22Rv1 (cell line): Measurements from ENCODE around the gene GIPR.
A peak's percentile ranks its signal among the peaks of the same experiment; 100 is the strongest.

Experiments
- H3K27ac ChIP-seq: fragments of 450-650 bp; 2 replicates; pipeline ENCODE4 v1.5.1; 2017
- ZFX ChIP-seq: fragments of 450-650 bp; IDR thresholded peaks from 2 replicates; pipeline ENCODE4 v1.6.1; 2017; ENCODE audit warnings: antibody characterized with exemption, borderline replicate concordance
- TF ChIP-seq, protein P1 (sequence below): fragments of 450-650 bp; IDR thresholded peaks from 2 replicates; pipeline ENCODE4 v1.5.1; 2017; ENCODE audit warnings: mild to moderate bottlenecking

GIPR gene

GRCh38 chr19:45668342-45668871 lies 386 bp downstream of the GIPR start:
- no peak for TF ChIP-seq ZFX
- TF ChIP-seq, protein P1, sequence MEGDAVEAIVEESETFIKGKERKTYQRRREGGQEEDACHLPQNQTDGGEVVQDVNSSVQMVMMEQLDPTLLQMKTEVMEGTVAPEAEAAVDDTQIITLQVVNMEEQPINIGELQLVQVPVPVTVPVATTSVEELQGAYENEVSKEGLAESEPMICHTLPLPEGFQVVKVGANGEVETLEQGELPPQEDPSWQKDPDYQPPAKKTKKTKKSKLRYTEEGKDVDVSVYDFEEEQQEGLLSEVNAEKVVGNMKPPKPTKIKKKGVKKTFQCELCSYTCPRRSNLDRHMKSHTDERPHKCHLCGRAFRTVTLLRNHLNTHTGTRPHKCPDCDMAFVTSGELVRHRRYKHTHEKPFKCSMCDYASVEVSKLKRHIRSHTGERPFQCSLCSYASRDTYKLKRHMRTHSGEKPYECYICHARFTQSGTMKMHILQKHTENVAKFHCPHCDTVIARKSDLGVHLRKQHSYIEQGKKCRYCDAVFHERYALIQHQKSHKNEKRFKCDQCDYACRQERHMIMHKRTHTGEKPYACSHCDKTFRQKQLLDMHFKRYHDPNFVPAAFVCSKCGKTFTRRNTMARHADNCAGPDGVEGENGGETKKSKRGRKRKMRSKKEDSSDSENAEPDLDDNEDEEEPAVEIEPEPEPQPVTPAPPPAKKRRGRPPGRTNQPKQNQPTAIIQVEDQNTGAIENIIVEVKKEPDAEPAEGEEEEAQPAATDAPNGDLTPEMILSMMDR: no peak
- peak overlapping the region; percentile 27 for H3K27ac ChIP-seq

GRCh38 chr19:45670670-45671453 lies 2.8 kb downstream of the GIPR start:
- no peak for TF ChIP-seq ZFX
- TF ChIP-seq, protein P1: no peak
- H3K27ac ChIP-seq: peak overlapping the region; percentile 51

GRCh38 chr19:45674946-45675345 lies 6.9 kb downstream of the GIPR start:
- no peak for TF ChIP-seq ZFX
- TF ChIP-seq, protein P1: no peak
- H3K27ac ChIP-seq: no peak overlapping the region

DNA sequence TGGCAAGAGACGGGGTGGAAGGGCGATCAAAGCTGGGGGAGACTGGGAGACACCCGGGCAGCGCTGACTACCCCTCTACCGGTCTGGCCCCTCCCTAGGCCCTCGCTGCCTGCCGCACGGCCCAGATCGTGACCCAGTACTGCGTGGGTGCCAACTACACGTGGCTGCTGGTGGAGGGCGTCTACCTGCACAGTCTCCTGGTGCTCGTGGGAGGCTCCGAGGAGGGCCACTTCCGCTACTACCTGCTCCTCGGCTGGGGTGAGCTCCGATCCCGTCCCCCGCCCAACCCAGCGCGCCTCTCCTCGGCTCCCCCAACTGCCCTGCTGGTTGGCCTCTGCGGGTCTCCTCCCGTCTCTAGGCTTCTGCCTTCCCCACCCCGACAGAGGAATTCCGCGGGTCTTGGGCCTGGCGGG lies 8.8 kb downstream of the GIPR start:
- no peak for TF ChIP-seq ZFX
- TF ChIP-seq, protein P1: no peak
- H3K27ac ChIP-seq: no peak overlapping the region; the same call in 1 of the 2 replicates

DNA sequence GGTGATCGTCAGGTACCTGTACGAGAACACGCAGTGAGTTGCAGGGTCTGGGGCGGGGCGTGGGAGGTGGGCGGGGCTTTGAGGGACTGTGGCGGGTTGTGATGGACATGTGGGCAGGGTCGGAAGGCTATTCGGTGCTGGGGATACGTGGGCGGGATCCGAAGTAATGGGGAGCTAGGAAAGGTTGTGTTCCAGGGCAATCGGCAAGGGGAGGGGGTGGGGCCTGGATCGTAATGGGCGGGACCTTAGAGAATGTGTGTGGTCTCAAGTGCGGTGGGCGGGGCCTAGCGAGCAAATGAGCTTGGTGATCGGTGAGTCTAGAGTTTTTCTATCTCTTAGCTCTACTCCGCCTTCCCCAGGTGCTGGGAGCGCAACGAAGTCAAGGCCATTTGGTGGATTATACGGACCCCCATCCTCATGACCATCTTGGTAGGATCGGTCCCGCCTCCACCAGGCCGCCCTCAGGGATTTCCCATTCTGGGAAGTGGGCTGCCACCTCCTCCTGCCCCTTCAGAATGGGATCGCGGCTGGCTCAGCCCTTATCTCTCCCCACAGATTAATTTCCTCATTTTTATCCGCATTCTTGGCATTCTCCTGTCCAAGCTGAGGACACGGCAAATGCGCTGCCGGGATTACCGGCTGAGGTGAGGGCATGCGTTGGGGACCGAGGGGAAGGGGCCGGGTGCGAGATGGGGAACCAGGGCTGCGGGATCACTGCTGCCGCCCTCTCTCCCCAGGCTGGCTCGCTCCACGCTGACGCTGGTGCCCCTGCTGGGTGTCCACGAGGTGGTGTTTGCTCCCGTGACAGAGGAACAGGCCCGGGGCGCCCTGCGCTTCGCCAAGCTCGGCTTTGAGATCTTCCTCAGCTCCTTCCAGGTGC lies 9.6 kb downstream of the GIPR start:
- H3K27ac ChIP-seq: peak overlapping the region; percentile 37; the same call in 1 of the 2 replicates
- TF ChIP-seq, protein P1: peak; percentile 10; the same call in 1 of the 2 replicates
- TF ChIP-seq ZFX: no peak

GRCh38 chr19:45681391-45682015 lies 13.5 kb downstream of the GIPR start:
- peak overlapping the region; percentile 58 for H3K27ac ChIP-seq
- TF ChIP-seq, protein P1: peak; percentile 98
- TF ChIP-seq ZFX: no peak
